ENCODE measurements around the gene NOL3.

Gene NOL3

GRCh38 chr16:67207249-67208091 is 37.1 kb downstream of the NOL3 start:
- DNase-seq, result no peak

DNA sequence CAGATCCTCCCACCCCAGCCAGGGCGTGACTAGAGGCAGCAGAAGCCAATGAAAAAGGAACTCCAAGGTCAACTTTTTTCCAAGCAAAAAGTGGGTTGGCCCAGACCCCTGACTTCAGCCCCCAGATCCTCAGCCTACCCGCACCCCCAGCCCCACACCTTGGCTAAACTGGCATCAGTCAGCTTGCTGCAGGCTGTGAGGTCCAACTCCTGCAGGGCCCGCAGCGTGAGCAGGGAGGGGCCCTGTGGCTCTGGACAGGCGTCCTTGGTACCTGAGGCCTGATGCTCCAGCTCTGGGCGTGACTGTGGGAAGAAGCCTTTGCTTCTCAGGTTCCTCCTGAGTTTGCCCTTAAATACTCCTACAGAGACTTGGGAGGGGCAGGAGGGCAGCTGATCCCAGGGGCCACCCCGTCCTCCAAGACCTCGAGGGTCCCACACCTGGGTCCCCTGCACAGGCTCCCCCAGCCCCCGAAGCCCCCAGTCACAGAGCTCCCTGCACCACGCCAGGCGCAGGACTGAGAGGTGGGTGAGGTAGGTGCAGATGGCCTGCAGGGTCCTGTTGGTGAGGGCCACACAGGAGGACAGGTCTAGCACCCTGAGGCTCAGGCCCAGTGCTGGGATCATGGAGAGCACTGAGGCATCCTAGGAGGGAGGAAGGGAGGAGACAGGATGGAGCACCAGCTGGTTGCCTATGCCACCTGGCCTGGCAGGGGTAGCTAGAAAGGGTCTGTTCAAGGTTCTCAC is 38.0 kb downstream of the NOL3 start:
- no peak for DNase-seq

DNA sequence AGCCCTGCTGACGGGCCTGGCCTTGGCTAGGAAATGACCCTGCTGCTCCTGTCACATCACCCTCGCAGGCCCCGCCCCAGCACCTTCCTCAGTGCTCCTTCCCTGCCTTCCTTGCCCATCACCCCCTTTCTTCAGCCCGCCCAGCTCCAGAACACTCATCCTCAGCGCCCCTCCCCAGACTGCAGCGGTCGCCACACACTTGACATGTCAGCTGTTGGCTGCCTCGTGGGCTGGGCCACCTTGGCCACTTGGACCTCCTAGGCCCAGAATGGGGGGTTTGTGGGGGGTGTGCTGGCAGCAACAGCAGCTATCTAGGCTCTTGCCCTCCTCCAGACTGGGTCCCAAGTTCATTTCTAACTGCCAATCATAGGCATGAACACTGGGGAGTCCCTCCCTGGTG is 39.2 kb downstream of the NOL3 start:
- DNase-seq, result no peak

DNA sequence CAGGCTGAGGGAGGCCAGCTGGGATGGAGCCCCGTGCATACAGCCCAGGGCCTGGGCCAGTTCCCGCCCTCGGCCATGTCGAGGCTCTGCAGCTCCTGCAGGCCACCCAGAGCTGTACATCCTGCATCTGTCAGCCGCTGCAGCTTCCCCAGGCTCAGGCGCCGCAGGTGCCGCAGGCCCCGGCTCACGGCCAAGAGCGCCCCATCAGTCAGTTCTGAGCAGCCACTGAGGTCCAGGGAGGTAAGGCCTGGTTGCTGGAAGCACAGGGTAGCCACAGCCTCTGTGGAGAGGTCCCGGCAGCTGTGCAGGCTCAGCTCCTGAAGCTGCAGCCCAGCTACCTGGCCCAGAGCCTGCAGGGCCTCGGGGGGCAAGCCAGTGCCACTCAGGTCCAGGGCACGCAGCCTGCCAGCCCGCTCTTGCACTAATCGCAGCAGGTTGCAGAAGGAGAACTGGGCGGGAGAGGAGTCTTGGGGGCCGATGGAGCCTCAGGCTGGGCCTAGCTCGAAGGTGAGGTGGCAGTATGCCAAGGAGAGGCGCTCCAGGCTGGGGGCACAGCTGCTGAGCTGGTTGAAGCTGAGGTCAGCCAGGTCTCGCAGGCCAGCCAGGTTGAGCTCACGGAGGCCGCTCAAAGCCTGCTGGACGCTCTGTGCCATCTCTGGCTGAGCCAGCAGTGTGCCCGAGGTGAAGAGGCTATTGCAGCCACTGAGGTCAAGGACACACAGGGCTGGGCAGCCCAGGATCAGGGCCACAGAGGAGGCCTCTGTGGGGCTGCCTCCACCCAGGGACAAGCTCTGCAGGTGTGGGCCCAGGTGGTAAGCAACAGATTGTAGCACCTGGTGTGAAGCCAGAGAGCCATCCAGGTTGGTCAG is 40.0 kb downstream of the NOL3 start:
- no peak for DNase-seq

DNA sequence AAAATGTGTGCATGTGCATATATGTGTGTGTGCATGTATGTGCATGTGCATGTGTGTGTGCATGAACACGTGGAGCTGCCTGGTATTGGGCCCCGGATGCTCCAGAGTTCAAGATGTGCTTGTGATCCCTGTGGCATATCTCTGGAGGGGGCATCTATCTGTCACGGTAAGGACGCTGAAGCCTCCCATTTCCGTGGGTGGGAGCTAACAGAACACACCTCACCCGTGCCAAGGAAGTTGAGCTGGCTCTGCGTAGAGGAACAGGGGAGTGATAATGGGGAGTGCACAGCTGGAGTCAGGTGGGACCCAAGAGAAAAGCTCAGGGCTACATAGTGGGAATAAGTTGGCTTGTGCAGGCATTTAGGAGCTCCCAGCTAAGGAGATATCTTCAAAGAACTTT is 41.3 kb downstream of the NOL3 start:
- DNase-seq, result no peak

GRCh38 chr16:67212766-67213165 is 42.4 kb downstream of the NOL3 start:
- DNase-seq, result no peak

DNA sequence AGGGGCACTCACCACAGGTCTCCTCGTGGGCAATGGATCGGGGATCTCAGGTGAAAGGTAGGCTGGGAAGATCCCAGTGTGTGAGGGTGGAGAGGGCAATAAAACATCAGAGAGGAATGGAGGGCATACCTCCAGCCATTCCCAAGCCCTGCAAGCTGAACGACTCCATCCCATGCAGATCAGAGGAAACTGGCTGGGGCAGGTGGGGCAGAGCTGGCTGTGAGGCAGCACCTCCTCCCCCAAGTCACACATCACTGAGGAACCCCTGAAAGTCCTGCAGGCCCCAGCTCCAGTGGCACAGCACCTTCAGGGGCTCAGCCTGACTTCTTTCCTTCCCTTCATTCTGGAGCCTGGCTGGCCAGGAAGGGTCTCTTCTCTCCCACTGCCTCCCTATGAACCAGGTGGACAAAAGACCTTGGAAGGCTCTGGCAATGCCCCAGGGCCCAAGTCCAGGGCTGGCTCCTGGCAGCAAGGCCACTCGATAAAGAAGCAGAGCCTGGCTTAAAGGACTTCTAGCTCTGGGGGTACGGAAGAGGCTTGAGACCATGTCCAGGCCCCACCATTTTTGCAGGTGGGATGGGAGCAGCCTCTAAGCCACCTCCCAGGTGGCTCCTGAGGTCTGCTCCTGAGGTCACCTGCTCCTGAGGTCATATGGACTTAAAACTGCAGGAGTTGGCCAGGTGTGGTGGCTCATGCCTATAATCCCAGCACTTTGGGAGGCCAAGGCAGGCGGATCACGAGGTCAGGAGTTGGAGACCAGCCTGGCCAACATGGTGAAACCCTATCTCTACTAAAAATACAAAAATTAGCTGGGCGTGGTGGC is 43.1 kb downstream of the NOL3 start:
- no peak for DNase-seq

GRCh38 chr16:67215706-67216105 is 45.4 kb downstream of the NOL3 start:
- DNase-seq, result no peak

DNA sequence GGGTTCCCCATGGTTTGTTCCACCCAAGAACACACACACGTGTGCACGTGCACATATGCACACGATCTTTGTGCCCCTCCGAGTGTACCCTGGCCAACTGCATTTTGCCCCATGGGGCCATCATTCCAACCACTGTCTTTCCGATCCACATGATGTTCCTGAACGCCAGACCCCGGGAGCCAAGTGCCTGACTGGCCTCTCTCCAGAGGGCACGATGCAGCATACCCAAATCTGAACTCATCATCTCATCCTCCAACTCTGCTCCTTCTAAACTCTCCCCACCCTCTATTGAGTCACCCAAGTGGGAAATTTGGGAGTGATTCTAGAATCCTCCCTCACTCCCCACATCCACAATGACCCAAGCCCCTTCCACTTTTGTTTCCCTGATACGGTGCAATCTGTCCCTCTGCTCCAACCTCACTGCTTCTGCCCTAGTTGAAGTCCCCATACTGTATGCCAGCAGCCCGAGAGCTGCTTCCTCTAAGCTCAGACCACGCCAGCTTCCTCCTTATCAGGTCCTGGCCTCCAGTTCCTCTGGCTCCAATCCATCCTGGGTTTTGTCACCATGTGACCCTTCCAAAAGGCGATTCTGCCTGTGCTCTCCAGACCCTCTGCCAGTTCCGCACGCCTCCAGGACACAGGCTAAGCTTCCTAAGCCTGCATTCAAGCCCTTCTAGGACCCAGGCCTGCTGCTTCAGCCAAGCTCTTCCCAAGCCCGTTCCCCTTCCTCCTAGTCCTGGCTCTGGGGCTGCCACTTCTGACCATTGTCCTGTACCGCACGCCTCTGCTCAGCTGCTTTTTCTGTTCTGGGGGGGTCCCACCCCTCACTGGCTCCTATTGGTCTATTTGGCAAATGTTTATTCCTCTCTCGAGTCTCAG is 46.5 kb downstream of the NOL3 start:
- no peak for DNase-seq

GRCh38 chr16:67223992-67224391 is 53.7 kb downstream of the NOL3 start:
- DNase-seq, result no peak
